Type B pancreatic cell (in vitro differentiated cells): ENCODE data around the gene SIPA1. TPM values are rescaled to one million over a fixed set of nuclear protein-coding genes. Genes with fewer than 3 reads are reported as not detected.

Source experiments
- DNase-seq: peaks from one replicate; pipeline ENCODE4 v3.0.0; 2021; ENCODE audit warnings: mixed read lengths; ENCODE audit not compliant: unreplicated experiment; ENCODE audit errors: extremely low spot score
- H3K27ac Mint-ChIP-seq: 2 replicates; pipeline ENCODE4 v1.8.0; 2021; ENCODE audit warnings: mild to moderate bottlenecking, mixed read lengths
- H3K27me3 Mint-ChIP-seq: 2 replicates; pipeline ENCODE4 v1.8.0; 2021; ENCODE audit warnings: mixed read lengths
- H3K36me3 Mint-ChIP-seq: 2 replicates; pipeline ENCODE4 v1.8.0; 2021; ENCODE audit warnings: mixed read lengths
- H3K4me1 Mint-ChIP-seq: one replicate; pipeline ENCODE4 v1.8.0; 2021; ENCODE audit warnings: mixed read lengths; ENCODE audit not compliant: unreplicated experiment
- H3K4me3 Mint-ChIP-seq: 2 replicates; pipeline ENCODE4 v1.8.0; 2021; ENCODE audit warnings: mild to moderate bottlenecking, mixed read lengths
- H3K9me3 Mint-ChIP-seq: 2 replicates; pipeline ENCODE4 v1.8.0; 2021; ENCODE audit warnings: mixed read lengths
- total RNA-seq: library from RNA; stranded (reverse); gene quantifications from 2 replicates; pipeline ENCODE4 v1.2.1, GENCODE V29; 2021; ENCODE audit warnings: low replicate concordance
- TF ChIP-seq, protein P1 (sequence below): fragments of 200-600 bp; sonication (generic); conservative IDR thresholded peaks from 2 replicates; pipeline ENCODE4 v1.5.0; 2021; ENCODE audit warnings: antibody characterized with exemption, mild to moderate bottlenecking

The SIPA1 gene
- total RNA-seq, 1 donor from 2014 or later: 26.8 TPM

DNA sequence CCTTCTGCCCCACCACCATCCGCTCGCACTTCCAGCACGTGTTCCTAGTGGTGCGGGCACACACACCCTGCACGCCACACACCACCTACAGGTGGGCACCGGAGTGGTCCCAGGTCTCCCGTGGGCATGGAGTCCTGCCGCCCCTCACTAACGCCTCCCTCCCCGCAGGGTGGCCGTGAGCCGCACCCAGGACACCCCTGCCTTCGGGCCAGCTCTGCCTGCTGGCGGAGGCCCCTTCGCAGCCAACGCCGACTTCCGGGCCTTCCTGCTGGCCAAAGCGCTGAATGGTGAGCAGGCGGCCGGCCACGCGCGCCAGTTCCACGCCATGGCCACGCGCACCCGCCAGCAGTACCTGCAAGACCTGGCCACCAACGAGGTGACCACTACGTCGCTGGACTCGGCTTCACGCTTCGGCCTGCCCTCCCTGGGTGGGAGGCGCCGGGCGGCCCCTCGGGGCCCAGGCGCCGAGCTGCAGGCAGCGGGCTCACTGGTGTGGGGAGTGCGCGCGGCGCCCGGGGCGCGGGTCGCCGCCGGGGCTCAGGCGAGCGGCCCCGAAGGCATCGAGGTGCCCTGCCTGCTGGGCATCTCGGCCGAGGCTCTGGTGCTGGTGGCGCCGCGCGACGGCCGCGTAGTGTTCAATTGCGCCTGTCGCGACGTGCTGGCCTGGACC is 8.5 kb downstream of the SIPA1 start:
- no peak for DNase-seq
- Mint-ChIP-seq H3K36me3 (no peaks in the 10 kb centered on the region), H3K27ac (no peak overlapping the region), H3K27me3 (peaks cover 3% of the 10 kb centered on the region), H3K4me3 (no peak overlapping the region), H3K9me3 (no peaks in the 10 kb centered on the region), H3K4me1 (peaks cover 10% of the 10 kb centered on the region)
- TF ChIP-seq, protein P1, sequence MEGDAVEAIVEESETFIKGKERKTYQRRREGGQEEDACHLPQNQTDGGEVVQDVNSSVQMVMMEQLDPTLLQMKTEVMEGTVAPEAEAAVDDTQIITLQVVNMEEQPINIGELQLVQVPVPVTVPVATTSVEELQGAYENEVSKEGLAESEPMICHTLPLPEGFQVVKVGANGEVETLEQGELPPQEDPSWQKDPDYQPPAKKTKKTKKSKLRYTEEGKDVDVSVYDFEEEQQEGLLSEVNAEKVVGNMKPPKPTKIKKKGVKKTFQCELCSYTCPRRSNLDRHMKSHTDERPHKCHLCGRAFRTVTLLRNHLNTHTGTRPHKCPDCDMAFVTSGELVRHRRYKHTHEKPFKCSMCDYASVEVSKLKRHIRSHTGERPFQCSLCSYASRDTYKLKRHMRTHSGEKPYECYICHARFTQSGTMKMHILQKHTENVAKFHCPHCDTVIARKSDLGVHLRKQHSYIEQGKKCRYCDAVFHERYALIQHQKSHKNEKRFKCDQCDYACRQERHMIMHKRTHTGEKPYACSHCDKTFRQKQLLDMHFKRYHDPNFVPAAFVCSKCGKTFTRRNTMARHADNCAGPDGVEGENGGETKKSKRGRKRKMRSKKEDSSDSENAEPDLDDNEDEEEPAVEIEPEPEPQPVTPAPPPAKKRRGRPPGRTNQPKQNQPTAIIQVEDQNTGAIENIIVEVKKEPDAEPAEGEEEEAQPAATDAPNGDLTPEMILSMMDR: no peak

DNA sequence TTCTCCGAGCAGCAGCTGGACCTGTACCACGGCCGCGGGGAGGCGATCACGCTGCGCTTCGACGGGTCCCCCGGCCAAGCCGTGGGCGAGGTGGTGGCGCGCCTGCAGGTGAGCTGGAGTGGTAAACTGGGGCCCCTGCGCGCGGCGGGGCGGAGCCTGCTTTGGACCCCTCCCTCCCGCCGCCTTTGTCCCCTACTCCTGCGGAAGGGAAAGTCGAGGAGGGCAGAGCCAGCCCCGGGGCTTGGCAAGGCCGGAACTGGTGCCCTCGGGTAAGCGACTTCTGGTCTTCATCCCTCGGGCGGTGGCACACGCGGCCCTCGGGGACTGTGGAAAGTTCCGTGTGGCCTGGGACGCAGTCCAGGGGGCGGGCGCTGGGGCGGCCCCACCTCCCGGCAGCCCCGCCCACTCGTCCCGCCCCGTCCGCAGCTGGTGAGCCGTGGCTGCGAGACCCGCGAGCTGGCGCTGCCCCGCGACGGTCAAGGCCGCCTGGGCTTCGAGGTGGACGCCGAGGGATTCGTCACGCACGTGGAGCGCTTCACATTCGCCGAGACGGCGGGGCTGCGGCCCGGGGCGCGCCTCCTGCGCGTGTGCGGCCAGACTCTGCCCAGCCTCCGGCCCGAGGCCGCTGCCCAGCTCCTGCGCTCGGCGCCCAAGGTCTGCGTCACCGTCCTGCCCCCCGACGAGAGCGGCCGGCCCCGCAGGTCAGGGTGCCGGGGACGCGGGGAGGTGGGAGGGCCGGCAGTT is 9.2 kb downstream of the SIPA1 start:
- H3K4me3 Mint-ChIP-seq: no peak overlapping the region
- H3K27me3 Mint-ChIP-seq: no peaks in the 10 kb centered on the region
- H3K27ac Mint-ChIP-seq: no peak overlapping the region
- no peaks in the 10 kb centered on the region for H3K9me3 Mint-ChIP-seq
- TF ChIP-seq, protein P1: no peak
- H3K4me1 Mint-ChIP-seq: peaks cover 17% of the 10 kb centered on the region
- no peak for DNase-seq
- no peaks in the 10 kb centered on the region for H3K36me3 Mint-ChIP-seq

DNA sequence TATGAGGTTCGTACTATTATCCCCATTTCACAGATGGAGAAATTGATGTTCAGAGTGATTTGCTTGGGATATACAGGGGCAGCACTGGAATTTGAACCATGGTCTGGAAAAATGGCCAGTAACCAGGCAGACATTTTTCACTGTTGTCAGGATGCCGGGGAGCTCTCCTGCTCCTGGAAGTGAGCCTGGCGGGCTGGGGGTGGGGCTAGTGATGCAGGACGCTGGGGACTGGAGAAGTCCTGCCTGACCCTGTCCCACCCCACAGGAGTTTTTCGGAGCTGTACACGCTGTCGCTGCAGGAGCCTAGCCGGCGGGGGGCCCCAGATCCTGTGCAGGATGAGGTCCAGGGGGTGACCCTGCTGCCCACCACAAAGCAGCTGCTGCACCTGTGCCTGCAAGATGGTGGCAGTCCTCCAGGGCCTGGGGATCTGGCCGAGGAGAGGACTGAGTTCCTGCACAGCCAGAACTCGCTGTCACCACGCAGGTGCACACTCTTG is 11.1 kb downstream of the SIPA1 start:
- H3K9me3 Mint-ChIP-seq: no peaks in the 10 kb centered on the region
- H3K27me3 Mint-ChIP-seq: no peaks in the 10 kb centered on the region
- TF ChIP-seq, protein P1: no peak
- no peak overlapping the region for H3K4me3 Mint-ChIP-seq
- H3K27ac Mint-ChIP-seq: peak overlapping the region; percentile 24
- no peak for DNase-seq
- H3K36me3 Mint-ChIP-seq: peaks cover 3% of the 10 kb centered on the region
- H3K4me1 Mint-ChIP-seq: peaks cover 23% of the 10 kb centered on the region

DNA sequence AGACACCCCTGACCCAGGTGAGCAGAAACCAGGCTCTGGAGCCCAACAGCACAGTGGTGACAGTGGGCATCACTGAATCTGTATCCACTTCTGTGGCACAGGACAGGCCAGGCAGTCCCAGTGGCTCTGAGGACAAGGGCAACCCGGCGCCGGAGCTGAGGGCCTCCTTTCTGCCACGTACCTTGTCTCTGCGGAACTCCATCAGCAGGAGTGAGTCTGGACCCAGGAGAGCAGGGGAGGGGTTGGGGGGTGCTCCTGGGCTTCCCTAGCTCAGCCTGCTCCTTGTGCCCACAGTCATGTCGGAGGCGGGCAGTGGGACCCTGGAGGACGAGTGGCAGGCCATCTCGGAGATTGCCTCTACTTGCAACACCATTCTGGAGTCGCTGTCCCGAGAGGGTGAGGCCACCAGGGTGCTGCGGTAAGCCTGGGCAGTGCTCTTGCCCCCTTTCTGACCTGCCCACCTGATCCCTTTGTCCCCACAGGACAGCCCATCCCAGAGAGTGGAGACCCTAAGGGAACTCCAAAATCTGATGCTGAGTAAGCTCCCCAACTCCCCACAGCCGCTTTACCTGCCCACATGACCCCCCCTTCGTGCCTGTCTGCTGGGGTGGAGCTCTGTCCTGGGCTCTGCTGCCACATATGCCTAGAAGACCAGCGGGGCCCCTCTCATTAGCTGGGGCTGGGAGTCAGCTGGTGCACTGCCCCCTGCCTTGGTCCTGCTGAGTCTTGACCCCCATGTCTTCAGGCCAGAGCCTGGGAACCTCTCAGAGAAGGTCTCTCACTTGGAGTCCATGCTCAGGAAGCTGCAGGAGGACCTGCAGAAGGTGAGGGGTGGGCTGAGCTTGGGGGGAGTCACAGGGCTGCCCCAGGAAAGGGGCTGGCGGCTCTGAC is 12.0 kb downstream of the SIPA1 start:
- no peaks in the 10 kb centered on the region for H3K27me3 Mint-ChIP-seq
- H3K36me3 Mint-ChIP-seq: peaks cover 4% of the 10 kb centered on the region
- TF ChIP-seq, protein P1: no peak
- H3K4me3 Mint-ChIP-seq: no peak overlapping the region
- H3K4me1 Mint-ChIP-seq: peaks cover 23% of the 10 kb centered on the region
- H3K27ac Mint-ChIP-seq: peak overlapping the region; percentile 99
- no peaks in the 10 kb centered on the region for H3K9me3 Mint-ChIP-seq
- DNase-seq: no peak

DNA sequence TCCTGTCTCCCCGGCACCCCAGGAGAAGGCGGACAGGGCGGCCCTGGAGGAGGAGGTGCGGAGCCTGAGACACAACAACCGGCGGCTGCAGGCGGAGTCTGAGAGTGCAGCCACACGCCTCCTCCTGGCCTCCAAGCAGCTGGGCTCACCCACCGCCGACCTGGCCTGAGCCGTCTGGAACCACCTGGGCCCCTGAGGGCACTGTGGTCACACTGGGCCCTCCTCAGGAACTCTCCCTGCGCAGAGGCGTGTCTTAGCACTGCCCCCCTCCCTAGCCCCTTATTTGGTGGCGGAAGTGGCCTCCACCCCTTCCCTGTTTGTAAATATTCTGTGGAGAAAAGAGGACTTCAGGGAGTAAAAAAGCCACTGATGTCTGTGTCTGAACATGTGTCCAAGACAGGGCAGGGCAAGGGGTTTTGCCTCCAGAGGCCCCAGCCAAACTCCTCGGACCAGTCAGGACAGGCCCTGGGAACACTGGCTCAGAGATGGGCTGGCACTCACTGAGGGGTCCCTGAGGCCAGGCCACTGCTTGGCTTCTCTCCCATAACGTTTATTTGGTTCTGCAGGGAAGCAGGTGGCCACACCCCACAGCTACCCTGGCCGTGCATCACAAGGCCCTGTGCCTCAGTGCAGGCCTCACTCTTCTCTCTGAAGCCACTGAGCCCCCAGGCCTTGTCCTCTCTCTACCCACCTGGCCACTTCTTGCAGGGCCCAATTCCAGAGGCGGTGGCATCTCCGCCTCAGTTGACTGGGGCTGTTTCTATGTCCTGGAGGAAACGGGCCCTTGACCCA is 12.8 kb downstream of the SIPA1 start:
- no peak for DNase-seq
- Mint-ChIP-seq H3K4me3 (peak overlapping the region; percentile 86), H3K9me3 (no peaks in the 10 kb centered on the region), H3K27ac (peak overlapping the region; percentile 99), H3K36me3 (peaks cover 7% of the 10 kb centered on the region), H3K4me1 (peaks cover 23% of the 10 kb centered on the region), H3K27me3 (no peaks in the 10 kb centered on the region)
- TF ChIP-seq, protein P1: no peak
